CD4-positive, alpha-beta memory T cell (primary cell): Measurements from ENCODE around the gene ACOT7. TPM values are rescaled to one million over a fixed set of nuclear protein-coding genes. Genes with fewer than 3 reads are reported as not detected.

Experiments used
- CTCF ChIA-PET: fragments of 350-600 bp; sonication (Branson Sonifier 250); formaldehyde crosslinking; loops from one replicate; lab custom pipeline; 2021; ENCODE audit warnings: inconsistent platforms; ENCODE audit not compliant: partially characterized antibody; lab: Charles Lee
- POLR2A ChIA-PET: fragments of 350-600 bp; sonication (Branson Sonifier 250); formaldehyde crosslinking; loops from one replicate; lab custom pipeline; 2021; ENCODE audit not compliant: partially characterized antibody; lab: Charles Lee
- DNase-seq, 5 donors: peaks; one replicate each; pipeline versions ENCODE4 v3.0.0 to v3.0.0-alpha.2; 2020 to 2022; ENCODE audit warnings: mixed read lengths in 1 of 5
- H3K27ac ChIP-seq: one replicate; pipeline ENCODE4 v1.7.0; 2013; ENCODE audit warnings: low read depth, low read length
- H3K27me3 ChIP-seq: 2 replicates; pipeline ENCODE4 v1.7.0; 2013; ENCODE audit warnings: mild to moderate bottlenecking, low read length, moderate library complexity; ENCODE audit not compliant: insufficient read depth
- H3K36me3 ChIP-seq: 2 replicates; pipeline ENCODE4 v1.7.0; 2013; ENCODE audit warnings: mild to moderate bottlenecking, low read length, moderate library complexity; ENCODE audit not compliant: insufficient read depth
- H3K4me1 ChIP-seq: 2 replicates; pipeline ENCODE4 v1.7.0; 2013; ENCODE audit warnings: mild to moderate bottlenecking, low read length, moderate library complexity; ENCODE audit not compliant: insufficient read depth
- H3K4me3 ChIP-seq, 2 donors: one replicate each; pipeline ENCODE4 v1.7.0; 2013; ENCODE audit warnings: low read length in 2 of 2, mild to moderate bottlenecking in 1 of 2
- H3K9me3 ChIP-seq, 2 donors: one replicate each; pipeline ENCODE4 v1.7.0; 2013; ENCODE audit warnings: low read length in 2 of 2, control low read depth in 1 of 2; ENCODE audit not compliant: control insufficient read depth in 1 of 2
- H3K27ac Mint-ChIP-seq, 7 donors: one replicate each; pipeline ENCODE4 v1.8.0; 2020 to 2021; ENCODE audit warnings: mixed read lengths in 7 of 7, mild to moderate bottlenecking in 6 of 7, inconsistent platforms in 3 of 7, moderate library complexity in 3 of 7
- H3K27me3 Mint-ChIP-seq, 2 donors: one replicate each; pipeline ENCODE4 v1.8.0; 2020 to 2021; ENCODE audit warnings: mixed read lengths in 2 of 2
- H3K36me3 Mint-ChIP-seq, 2 donors: one replicate each; pipeline ENCODE4 v1.8.0; 2020 to 2021; ENCODE audit warnings: mixed read lengths in 2 of 2, inconsistent platforms in 1 of 2, mild to moderate bottlenecking in 1 of 2
- H3K4me1 Mint-ChIP-seq, 4 donors: one replicate each; pipeline ENCODE4 v1.8.0; 2020 to 2021; ENCODE audit warnings: mixed read lengths in 4 of 4, mild to moderate bottlenecking in 1 of 4
- H3K4me3 Mint-ChIP-seq, 8 donors: one replicate each; pipeline ENCODE4 v1.8.0; 2020 to 2021; ENCODE audit warnings: mixed read lengths in 8 of 8, mild to moderate bottlenecking in 7 of 8, moderate library complexity in 6 of 8, inconsistent platforms in 3 of 8
- H3K9me3 Mint-ChIP-seq, 8 donors: one replicate each; pipeline ENCODE4 v1.8.0; 2020 to 2021; ENCODE audit warnings: mixed read lengths in 8 of 8, mild to moderate bottlenecking in 5 of 8, inconsistent platforms in 3 of 8, moderate library complexity in 1 of 8
- intact Hi-C: fragments of 100-400 bp; cut with micrococcal nuclease; formaldehyde crosslinking; loops from one replicate; pipeline ENCODE4 v1.15.1; 2023
- polyA plus RNA-seq, 2 donors: library from polyadenylated mRNA; unstranded; fragments of 300-500 nt; fragmentation: Illumina TruSeq; gene quantifications; one replicate each; pipeline ENCODE4 v1.2.3, GENCODE V29; 2021
- total RNA-seq, 2 experiments: library from RNA; stranded (reverse); gene quantifications; one replicate each; pipeline ENCODE4 v1.2.3, GENCODE V29; 2021

The ACOT7 gene
- total and polyA plus RNA-seq, 4 experiments from 2014 or later: 2.7 to 7.4 (median 4.8) TPM

GRCh38 chr1:6254691-6255090 lies 138.9 kb downstream of the ACOT7 start:
- Mint-ChIP-seq H3K9me3 (no peaks in the 10 kb centered on the region), H3K4me3 (no peak overlapping the region), H3K27ac (no peak overlapping the region), H3K27me3 (peaks cover 0 to 10% of the 10 kb centered on the region in 2 donors), H3K4me1 (peaks cover 0 to 6% (median under 1%) of the 10 kb centered on the region in 4 donors), H3K36me3 (no peaks in the 10 kb centered on the region)
- H3K27ac ChIP-seq: no peak overlapping the region
- intact Hi-C loops: no loop called here
- H3K27me3 ChIP-seq: no peaks in the 10 kb centered on the region
- no peak overlapping the region for H3K4me3 ChIP-seq
- no peaks in the 10 kb centered on the region for H3K9me3 ChIP-seq
- ChIA-PET CTCF (no interaction called here), POLR2A (no interaction called here)
- DNase-seq: no peak
- peaks cover 5% of the 10 kb centered on the region for H3K4me1 ChIP-seq
- H3K36me3 ChIP-seq: no peaks in the 10 kb centered on the region

DNA sequence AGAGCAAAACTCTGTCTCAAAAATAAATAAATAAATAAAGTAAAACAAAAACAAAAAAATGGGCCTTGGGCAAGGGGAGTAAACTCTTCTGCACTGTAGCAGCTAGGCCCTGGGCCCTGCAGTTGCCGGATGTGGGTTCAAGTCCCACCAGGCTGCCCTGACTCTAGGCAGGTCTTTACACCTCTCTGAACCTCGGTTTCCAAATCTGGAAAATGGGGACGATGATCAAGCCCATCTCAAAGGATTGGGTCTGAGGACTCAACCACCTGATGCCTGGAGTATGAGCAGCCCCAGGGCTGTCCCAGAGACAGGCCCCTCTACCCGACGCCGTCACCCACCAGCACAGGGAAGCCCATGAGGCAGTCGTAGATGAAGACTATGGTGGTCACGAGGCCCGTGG lies 140.2 kb downstream of the ACOT7 start:
- Mint-ChIP-seq H3K4me3 (no peak overlapping the region), H3K4me1 (peaks cover 0 to 2% (median 0%) of the 10 kb centered on the region in 4 donors), H3K9me3 (no peaks in the 10 kb centered on the region), H3K27me3 (peaks cover 0 to 7% of the 10 kb centered on the region in 2 donors), H3K36me3 (no peaks in the 10 kb centered on the region), H3K27ac (no peak overlapping the region)
- Histone ChIP-seq H3K27ac (no peak overlapping the region), H3K4me1 (no peaks in the 10 kb centered on the region), H3K9me3 (no peaks in the 10 kb centered on the region), H3K36me3 (no peaks in the 10 kb centered on the region), H3K4me3 (no peak overlapping the region), H3K27me3 (peaks cover 1% of the 10 kb centered on the region)
- intact Hi-C loops: no loop called here
- CTCF ChIA-PET: no interaction called here
- no peak for DNase-seq
- POLR2A ChIA-PET: no interaction called here

- Histone ChIP-seq H3K27ac (no peak overlapping the region), H3K4me1 (no peaks in the 10 kb centered on the region), H3K9me3 (no peaks in the 10 kb centered on the region), H3K27me3 (peaks cover 10% of the 10 kb centered on the region), H3K36me3 (no peaks in the 10 kb centered on the region), H3K4me3 (no peak overlapping the region)
- no peaks in the 10 kb centered on the region for H3K9me3 Mint-ChIP-seq
- H3K4me1 Mint-ChIP-seq: peaks cover 0 to 2% (median under 1%) of the 10 kb centered on the region in 4 donors
- intact Hi-C loops: no loop called here
- peaks cover 7 to 13% of the 10 kb centered on the region in 2 donors for H3K27me3 Mint-ChIP-seq
- H3K4me3 Mint-ChIP-seq: no peak overlapping the region
- H3K36me3 Mint-ChIP-seq: no peaks in the 10 kb centered on the region
- H3K27ac Mint-ChIP-seq: no peak overlapping the region
- POLR2A ChIA-PET: no interaction called here
- CTCF ChIA-PET: no interaction called here
- no peak for DNase-seq
These were observed 141.2 kb downstream of the ACOT7 start for GRCh38 chr1:6252374-6252710.

DNA sequence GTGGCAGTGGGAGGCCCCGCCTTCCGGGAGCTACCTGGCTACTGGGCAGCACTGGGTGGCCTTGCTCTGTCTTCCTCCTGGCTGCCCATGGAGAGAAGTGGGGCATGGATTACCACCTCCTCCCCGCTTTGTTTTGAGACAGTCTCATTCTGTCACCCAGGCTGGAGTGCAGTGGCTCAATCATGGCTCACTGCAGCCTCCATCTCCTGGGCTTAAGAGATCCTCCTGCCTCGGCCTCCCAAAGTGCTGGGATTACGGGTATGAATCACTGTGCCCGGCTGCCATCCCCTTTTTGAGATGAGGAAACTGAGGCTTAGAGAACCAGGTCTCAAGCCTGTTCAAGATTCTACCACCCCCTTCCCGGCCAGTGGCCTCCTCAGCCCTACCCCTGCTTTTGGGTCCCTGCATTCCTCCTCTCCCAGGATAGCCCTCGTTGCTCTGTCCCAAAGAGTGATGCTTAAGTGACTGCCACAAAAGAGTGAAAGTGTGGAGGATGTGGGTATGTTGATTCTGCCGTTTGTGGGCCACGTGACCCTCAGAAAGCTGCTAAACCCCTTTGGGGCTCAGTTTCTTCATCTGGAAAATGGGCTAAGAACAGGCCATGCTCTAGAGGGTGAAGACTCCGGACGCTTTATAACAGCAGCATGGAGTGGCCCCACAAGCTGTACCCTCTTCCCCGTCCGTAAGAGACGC lies 141.7 kb downstream of the ACOT7 start:
- Histone ChIP-seq H3K9me3 (no peaks in the 10 kb centered on the region), H3K27ac (no peak overlapping the region), H3K27me3 (peaks cover 10% of the 10 kb centered on the region), H3K36me3 (no peaks in the 10 kb centered on the region), H3K4me1 (peaks cover 1% of the 10 kb centered on the region), H3K4me3 (no peak overlapping the region)
- Mint-ChIP-seq H3K4me3 (no peak overlapping the region), H3K27ac (no peak overlapping the region), H3K4me1 (peaks cover under 1 to 7% (median 2%) of the 10 kb centered on the region in 4 donors), H3K9me3 (peaks cover 0 to 2% (median 0%) of the 10 kb centered on the region in 8 donors), H3K27me3 (peaks cover 9 to 19% of the 10 kb centered on the region in 2 donors), H3K36me3 (no peaks in the 10 kb centered on the region)
- ChIA-PET POLR2A (no interaction called here), CTCF (no interaction called here)
- DNase-seq: no peak
- intact Hi-C loops: no loop called here

GRCh38 chr1:6251233-6251632 lies 142.3 kb downstream of the ACOT7 start:
- DNase-seq: no peak

GRCh38 chr1:6249739-6250689 lies 143.6 kb downstream of the ACOT7 start:
- no peak overlapping the region for H3K27ac ChIP-seq
- intact Hi-C loops: loop anchor here (5.0 to 10.0 kb wide), 3 partner anchors 43 to 258 kb away; partner anchors contain the start of genes NPHP4 and RNF207
- no peak overlapping the region for H3K4me3 ChIP-seq
- Mint-ChIP-seq H3K9me3 (peaks cover 0 to 2% (median 0%) of the 10 kb centered on the region in 8 donors), H3K4me1 (peaks cover 5 to 15% (median 8%) of the 10 kb centered on the region in 4 donors), H3K4me3 (no peak overlapping the region), H3K27ac (no peak overlapping the region), H3K36me3 (no peaks in the 10 kb centered on the region), H3K27me3 (peaks cover 15 to 25% of the 10 kb centered on the region in 2 donors)
- no peaks in the 10 kb centered on the region for H3K36me3 ChIP-seq
- ChIA-PET CTCF (interaction anchor here (1.3 to 5.3 kb wide), 2 partner anchors 174 to 189 kb away, joined by 3 to 38 read pairs; no protein-coding TSS in a partner anchor), POLR2A (no interaction called here)
- no peak for DNase-seq
- H3K9me3 ChIP-seq: no peaks in the 10 kb centered on the region
- H3K27me3 ChIP-seq: peaks cover 17% of the 10 kb centered on the region
- H3K4me1 ChIP-seq: peaks cover 18% of the 10 kb centered on the region

More at GRCh38 chr1:6251233-6251632, 142.3 kb downstream of the ACOT7 start:
- H3K36me3 ChIP-seq: no peaks in the 10 kb centered on the region
- no peak overlapping the region for H3K27ac ChIP-seq
- peaks cover 14% of the 10 kb centered on the region for H3K27me3 ChIP-seq
- H3K9me3 Mint-ChIP-seq: peaks cover 0 to 2% (median 0%) of the 10 kb centered on the region in 8 donors
- peaks cover 7% of the 10 kb centered on the region for H3K4me1 ChIP-seq
- no peaks in the 10 kb centered on the region for H3K36me3 Mint-ChIP-seq
- no peak overlapping the region for H3K4me3 Mint-ChIP-seq
- no peak overlapping the region for H3K27ac Mint-ChIP-seq
- no peak overlapping the region for H3K4me3 ChIP-seq
- H3K27me3 Mint-ChIP-seq: peaks cover 14 to 24% of the 10 kb centered on the region in 2 donors
- intact Hi-C loops: no loop called here
- peaks cover 5 to 13% (median 7%) of the 10 kb centered on the region in 4 donors for H3K4me1 Mint-ChIP-seq
- ChIA-PET CTCF (interaction anchor here (1.3 kb wide), 1 partner anchor 172 kb away, joined by 3 read pairs; no protein-coding TSS in a partner anchor), POLR2A (no interaction called here)
- H3K9me3 ChIP-seq: no peaks in the 10 kb centered on the region
